Measurements from ENCODE around the gene SPAG16.

The SPAG16 gene

GRCh38 chr2:214380681-214381080, 1096.4 kb downstream of the SPAG16 start:
- FAIRE-seq: no peak
- DNase-seq (ENCODE audit: extremely low spot score, insufficient read length, low read depth): no peak

- DNase-seq (ENCODE audit: extremely low spot score, insufficient read length, low read depth) (no peak), FAIRE-seq (no peak)
These were observed 1098.0 kb downstream of the SPAG16 start for GRCh38 chr2:214382229-214382628.

DNA sequence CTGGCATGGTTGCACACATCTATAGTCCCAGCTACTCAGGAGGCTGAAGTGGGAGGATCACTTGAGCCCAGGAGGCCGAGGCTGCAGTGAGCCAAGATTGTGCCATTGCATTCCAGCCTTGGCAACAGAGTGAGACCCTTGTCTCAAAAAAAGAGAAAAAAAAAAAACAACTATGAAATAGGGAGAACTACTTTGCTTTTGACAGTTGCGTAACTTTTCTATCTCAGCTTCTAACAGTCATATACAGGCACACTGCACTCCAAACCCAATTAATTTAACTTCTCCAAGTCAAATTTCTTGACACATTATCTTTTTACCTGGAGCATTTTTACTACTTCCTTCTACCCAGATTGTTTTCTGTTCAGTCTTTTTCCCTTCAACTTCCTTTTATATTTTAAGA, 1102.5 kb downstream of the SPAG16 start:
- FAIRE-seq (no peak), DNase-seq (ENCODE audit: extremely low spot score, insufficient read length, low read depth) (no peak)

GRCh38 chr2:214389334-214389733, 1105.1 kb downstream of the SPAG16 start:
- FAIRE-seq (no peak), DNase-seq (ENCODE audit: extremely low spot score, insufficient read length, low read depth) (no peak)

DNA sequence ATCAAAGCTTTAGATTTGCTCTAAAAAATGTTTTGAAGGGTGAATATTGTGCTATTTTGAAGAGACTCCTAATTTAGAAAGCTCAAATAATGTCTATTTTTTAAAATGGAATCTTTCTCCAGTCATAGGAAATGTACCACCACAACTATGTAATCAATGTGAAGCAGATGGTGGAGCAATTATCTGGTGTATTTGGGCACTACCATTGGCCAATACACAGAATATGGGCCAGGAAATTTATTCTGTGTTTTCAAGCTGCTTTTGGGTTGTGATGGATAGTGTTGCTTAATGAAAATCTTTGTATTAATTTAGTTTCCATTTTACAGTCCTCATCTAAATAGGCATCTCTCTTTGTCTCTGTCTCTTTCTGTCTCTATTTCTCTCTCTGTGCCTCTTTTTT, 1109.5 kb downstream of the SPAG16 start:
- DNase-seq (ENCODE audit: extremely low spot score, insufficient read length, low read depth): no peak
- FAIRE-seq: no peak

- FAIRE-seq: no peak
- no peak for DNase-seq (ENCODE audit: extremely low spot score, insufficient read length, low read depth)
These were observed 1110.8 kb downstream of the SPAG16 start for GRCh38 chr2:214395040-214395439.

GRCh38 chr2:214401580-214401979, 1117.3 kb downstream of the SPAG16 start:
- FAIRE-seq (no peak), DNase-seq (ENCODE audit: extremely low spot score, insufficient read length, low read depth) (no peak)

GRCh38 chr2:214410128-214410775, 1126.0 kb downstream of the SPAG16 start:
- FAIRE-seq: no peak

GRCh38 chr2:214410918-214411554, 1126.8 kb downstream of the SPAG16 start, which contains the start of gene VWC2L:
Gene VWC2L (plus strand): TSS chr2:214411054. CDS start chr2:214414194, 3,140 bp downstream.
- FAIRE-seq (no peak), DNase-seq (ENCODE audit: extremely low spot score, insufficient read length, low read depth) (no peak)

More at GRCh38 chr2:214410128-214410775, 1126.0 kb downstream of the SPAG16 start:
- DNase-seq (ENCODE audit: extremely low spot score, insufficient read length, low read depth): no peak

DNA sequence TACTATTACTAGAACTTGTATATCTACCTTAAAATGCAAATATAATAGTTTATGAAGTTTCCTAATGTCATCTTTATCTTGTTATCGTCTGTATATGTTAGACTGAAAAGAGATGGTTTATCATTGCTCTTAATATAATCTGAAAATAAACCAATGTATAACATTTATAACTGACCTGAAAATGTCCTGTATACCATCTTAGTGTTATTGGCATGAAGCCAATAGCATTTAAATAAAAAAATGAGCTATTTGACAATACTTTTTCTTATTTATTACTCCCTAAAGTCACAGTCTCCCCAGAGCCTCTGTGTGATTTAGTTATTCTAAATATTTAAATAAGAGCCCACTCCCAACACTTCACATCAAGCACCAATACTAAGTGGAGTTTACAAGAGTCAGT, 1128.4 kb downstream of the SPAG16 start:
- no peak for FAIRE-seq

GRCh38 chr2:214436470-214436869, 1152.2 kb downstream of the SPAG16 start:
- FAIRE-seq (no peak), DNase-seq (ENCODE audit: extremely low spot score, insufficient read length, low read depth) (no peak)

More for the DNA sequence above, 1128.4 kb downstream of the SPAG16 start:
- no peak for DNase-seq (ENCODE audit: extremely low spot score, insufficient read length, low read depth)

GRCh38 chr2:214450118-214450894, 1166.0 kb downstream of the SPAG16 start:
- FAIRE-seq (no peak), DNase-seq (ENCODE audit: extremely low spot score, insufficient read length, low read depth) (no peak)

DNA sequence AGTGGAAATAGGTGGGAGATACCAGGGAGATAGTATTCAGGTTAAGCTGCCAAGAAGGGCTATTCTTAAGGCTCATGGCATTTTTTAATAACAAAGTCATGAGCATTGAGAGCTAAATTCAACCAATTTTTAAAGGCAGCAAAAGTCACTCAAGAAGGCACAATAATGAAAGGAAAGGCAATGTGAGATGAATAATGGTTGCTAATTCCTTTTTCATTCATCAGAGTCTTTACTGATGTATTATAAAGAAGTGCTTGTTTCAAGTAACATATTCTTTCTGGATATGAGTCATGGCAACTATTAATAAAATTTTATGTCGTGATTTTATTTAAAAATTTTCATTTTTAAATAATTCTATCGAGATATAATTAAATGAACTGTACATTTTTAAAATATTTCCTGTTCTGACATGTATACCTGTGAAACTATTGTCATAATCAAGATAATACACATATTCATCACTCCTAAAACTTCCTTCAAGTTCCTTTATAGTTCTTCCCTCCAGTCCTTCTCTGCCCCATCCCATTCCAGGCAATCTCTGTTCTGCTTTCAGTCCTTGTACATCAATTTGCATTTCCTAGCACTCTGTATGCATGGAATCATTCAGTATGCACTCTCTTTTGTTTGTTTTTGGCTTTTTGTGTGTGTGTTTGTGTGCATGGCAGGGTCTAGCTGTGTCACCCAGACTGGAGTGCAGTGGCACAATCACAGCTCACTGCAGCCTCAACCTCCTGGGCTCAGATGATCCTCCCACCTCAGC, 1167.4 kb downstream of the SPAG16 start:
- no peak for DNase-seq (ENCODE audit: extremely low spot score, insufficient read length, low read depth)
- no peak for FAIRE-seq

All from GM18507 (cell line).